ENCODE data around the gene RIPK3.
A peak's percentile ranks its signal among the peaks of the same experiment; 100 is the strongest.

Gene RIPK3

DNA sequence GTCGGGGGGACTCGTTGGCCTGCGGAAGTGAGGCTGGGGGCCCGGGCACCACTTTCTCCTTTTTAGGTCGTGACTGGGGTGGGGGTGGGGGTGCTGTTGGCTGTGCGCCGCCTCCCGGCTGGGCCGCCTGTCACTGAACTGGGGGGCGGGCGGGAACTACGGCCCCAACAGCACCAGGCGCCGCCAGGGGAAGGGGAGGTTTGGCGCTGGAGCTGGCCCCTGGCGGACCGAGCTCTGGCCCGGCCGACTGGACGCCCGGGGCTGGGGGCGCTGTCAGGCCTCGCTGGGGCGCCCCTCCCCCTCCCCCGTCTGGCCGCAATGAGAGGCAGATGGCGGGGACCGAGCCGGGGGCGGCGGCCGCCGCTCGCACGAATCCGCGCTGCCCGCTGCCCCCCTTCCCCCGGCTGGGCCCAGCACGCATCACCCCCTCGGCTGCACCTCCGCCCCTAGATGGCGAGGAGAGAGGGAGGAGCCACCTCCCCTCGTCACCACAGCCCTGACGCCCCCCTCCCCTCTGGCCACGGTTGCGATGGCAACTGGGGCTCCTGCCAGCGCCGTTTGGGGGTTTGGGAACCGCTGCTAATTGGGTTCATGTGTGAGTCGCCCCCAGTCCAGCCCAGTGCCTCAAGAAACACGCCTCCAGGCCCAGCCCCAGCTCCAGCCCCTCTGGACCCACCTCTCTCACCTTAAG lies 28.9 kb upstream of the RIPK3 start:
- TF ChIP-seq, protein P1, sequence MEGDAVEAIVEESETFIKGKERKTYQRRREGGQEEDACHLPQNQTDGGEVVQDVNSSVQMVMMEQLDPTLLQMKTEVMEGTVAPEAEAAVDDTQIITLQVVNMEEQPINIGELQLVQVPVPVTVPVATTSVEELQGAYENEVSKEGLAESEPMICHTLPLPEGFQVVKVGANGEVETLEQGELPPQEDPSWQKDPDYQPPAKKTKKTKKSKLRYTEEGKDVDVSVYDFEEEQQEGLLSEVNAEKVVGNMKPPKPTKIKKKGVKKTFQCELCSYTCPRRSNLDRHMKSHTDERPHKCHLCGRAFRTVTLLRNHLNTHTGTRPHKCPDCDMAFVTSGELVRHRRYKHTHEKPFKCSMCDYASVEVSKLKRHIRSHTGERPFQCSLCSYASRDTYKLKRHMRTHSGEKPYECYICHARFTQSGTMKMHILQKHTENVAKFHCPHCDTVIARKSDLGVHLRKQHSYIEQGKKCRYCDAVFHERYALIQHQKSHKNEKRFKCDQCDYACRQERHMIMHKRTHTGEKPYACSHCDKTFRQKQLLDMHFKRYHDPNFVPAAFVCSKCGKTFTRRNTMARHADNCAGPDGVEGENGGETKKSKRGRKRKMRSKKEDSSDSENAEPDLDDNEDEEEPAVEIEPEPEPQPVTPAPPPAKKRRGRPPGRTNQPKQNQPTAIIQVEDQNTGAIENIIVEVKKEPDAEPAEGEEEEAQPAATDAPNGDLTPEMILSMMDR (IDR thresholded peaks at IDR 0.05; ENCODE audit: insufficient read depth, low read depth, low read length, missing control alignments), result no peak
- no peak for DNase-seq (ENCODE audit: low read depth)
- H3K4me3 ChIP-seq (ENCODE audit: low read length), result peak overlapping the region; percentile 78

DNA sequence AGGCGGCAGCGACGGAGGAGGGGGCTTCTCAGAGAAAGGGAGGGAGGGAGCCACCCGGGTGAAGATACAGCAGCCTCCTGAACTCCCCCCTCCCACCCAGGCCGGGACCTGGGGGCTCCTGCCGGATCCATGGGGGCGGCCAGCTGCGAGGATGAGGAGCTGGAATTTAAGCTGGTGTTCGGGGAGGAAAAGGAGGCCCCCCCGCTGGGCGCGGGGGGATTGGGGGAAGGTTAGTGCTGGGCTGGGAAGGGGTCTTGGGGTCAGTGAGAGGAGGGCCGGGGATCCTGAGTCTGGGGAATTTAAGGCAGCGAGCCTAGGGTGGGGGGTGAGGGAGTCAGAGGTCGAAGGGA lies 28.4 kb upstream of the RIPK3 start:
- no peak for DNase-seq (ENCODE audit: low read depth)
- TF ChIP-seq, protein P1 (IDR thresholded peaks at IDR 0.05; ENCODE audit: insufficient read depth, low read depth, low read length, missing control alignments), result no peak
- H3K4me3 ChIP-seq (ENCODE audit: low read length), result peak overlapping the region; percentile 78

DNA sequence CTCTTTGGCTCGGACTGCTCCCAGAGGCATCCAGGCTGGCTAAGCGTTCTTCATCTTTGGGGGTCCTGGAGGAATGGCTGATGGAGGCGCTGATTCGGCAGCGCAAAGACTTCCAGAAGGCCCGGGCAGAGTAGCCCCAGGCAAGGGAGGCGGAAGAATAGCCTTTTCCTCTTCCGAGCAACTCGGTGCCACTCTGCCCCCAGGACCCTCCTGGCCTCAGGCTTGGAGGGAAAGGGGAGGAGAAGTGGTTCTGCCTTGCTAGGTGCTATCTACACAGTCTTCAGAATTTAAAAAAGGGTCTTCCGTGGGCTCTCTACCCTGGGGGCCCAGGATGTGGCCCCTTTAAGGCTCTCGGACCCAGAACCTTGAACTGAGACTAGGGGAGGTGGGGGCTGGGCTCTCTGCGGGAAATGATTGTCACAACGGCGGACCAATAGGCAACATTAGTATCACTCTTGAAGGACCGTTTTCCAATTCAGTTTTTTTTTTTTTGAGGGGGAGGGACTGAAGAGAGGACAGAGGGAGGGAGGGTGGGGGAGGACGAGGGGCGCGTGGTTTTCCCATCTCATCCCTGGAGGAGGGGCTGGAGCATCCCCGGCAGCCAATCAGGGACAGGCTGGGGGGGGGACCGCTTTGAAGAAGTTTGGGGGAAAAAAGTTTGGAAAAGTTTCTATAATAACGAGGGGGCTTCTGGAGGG lies 27.9 kb upstream of the RIPK3 start, which contains the start of gene NFATC4:
NFATC4 (plus strand) TSS at position 671 of the 698 bp plus-strand sequence. CDS start 157 bp downstream, outside the sequence.
- H3K4me3 ChIP-seq (ENCODE audit: low read length), result peak within 1 kb of the TSS; percentile 78
- TF ChIP-seq, protein P1 (IDR thresholded peaks at IDR 0.05; ENCODE audit: insufficient read depth, low read depth, low read length, missing control alignments), result no peak
- DNase-seq (ENCODE audit: low read depth), result peak; percentile 89

DNA sequence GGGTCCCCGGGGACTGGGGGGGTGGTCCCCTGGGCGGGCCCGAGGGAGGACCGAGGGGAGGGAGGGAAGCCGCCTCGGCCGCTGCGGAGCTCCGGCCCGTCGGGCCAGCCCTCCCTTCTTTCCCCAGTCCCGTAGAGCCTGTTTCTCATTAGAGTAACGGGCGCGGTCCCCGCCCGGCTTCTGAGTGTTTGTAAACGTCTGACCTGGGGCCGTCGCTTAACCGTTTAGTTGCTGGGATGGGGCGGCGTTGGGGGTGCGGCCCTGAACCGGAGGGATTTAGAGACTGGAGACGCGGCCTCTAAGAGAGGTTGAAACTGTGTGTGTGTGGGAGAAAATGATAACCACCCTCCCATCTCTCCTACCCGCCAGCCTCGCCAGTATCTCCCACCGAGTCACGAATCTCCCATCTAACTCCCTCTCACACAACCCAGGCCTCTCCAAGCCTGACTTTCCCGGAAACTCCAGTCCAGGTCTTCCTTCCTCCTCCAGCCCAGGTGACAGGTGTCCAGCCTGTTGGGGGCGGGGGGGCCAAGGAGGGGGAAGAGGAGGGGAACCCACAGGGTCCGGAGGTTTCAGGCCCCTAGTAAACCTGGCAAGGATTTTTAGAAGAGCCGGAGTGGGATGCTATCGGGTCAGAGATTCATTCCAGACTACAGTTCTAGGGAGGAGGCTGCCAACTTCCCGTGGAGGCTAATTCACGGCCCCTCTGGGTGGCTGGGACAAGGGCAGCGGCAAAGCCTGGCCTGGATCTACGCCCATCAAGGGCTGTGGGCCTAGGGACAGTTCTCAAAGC lies 27.1 kb upstream of the RIPK3 start:
- TF ChIP-seq, protein P1 (IDR thresholded peaks at IDR 0.05; ENCODE audit: insufficient read depth, low read depth, low read length, missing control alignments), result no peak
- DNase-seq (ENCODE audit: low read depth), result peak; percentile 99
- peak overlapping the region; percentile 78 for H3K4me3 ChIP-seq (ENCODE audit: low read length)

DNA sequence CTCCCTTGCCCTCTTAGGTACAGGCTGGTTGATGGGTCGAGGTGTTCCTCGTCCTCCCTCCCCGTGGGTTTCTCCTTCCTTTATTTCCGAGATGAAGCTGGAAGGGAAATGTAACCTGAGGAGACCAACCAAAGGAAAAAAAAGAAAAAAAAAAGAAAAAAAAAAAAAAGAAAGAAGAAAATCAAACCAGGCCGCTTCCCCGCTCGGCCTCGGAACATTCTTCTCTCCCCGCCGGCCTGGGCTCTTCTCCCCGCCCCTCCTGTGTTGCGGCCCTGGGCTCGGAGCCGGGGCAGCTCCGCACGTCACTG lies 26.6 kb upstream of the RIPK3 start:
- H3K4me3 ChIP-seq (ENCODE audit: low read length), result peak overlapping the region; percentile 78
- TF ChIP-seq, protein P1 (IDR thresholded peaks at IDR 0.05; ENCODE audit: insufficient read depth, low read depth, low read length, missing control alignments), result no peak
- no peak for DNase-seq (ENCODE audit: low read depth)

DNA sequence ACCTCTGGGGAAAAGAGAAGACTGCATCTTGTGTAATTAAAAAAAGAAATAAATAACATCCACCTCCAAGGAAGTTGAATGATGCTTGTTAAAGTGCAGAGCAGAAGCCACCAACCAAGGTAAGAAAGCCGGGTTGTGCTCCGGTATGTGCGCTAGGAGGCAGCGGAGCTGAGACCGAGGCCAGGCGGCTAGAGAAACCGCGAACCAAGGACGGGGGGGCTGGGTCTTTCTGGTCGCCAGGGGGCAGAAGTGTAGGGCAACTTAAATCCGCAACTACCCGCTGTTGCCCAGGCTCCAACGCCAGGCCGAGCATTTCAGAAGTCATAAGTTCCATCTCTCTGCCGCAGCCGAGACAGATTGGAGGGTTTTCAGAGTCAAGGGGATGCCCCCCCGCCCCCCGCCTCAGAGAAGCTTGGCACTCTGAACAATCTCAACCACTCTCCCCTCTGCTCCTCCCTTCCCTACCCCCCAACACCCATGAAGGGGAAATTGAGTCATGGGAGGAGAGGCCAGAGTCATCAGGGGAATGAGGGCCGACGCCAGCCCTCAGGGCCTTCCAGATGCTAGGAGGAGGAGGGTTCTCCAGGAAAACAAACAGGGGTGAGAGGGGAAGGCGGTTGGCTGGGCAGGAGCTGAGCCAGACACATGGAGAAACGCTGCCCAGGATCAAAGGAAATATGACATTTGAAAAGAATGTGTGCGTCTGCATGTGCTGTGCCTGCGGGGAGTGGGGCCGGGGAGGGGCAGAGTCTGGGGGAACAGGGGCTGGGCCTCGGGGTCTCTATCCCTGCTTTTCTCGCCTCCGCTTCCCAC lies 26.0 kb upstream of the RIPK3 start:
- H3K4me3 ChIP-seq (ENCODE audit: low read length), result peak overlapping the region; percentile 78
- peak; percentile 95 for DNase-seq (ENCODE audit: low read depth)
- TF ChIP-seq, protein P1 (IDR thresholded peaks at IDR 0.05; ENCODE audit: insufficient read depth, low read depth, low read length, missing control alignments), result peak; percentile 94

Measured in epithelial cell of esophagus (primary cell).